HEK293 (cell line): ENCODE data around the gene MYBBP1A.

Experiments
- CTCF ChIA-PET: fragments of 350-600 bp; formaldehyde crosslinking; extraction: SDS; loops from one replicate; lab custom pipeline; 2021; ENCODE audit warnings: antibody characterized with exemption; lab: Yijun Ruan, JAX
- POLR2A ChIA-PET: fragments of 300-600 bp; formaldehyde crosslinking; extraction: SDS; loops from one replicate; lab custom pipeline; 2020; ENCODE audit warnings: antibody characterized with exemption, inconsistent platforms; lab: Yijun Ruan, JAX
- H3K27ac ChIP-seq: fragments of 200-500 bp; sonication (Bioruptor generic); 2 replicates; pipeline ENCODE4 v1.5.1; 2014; ENCODE audit warnings: low read depth, low read length, control low read depth, inconsistent platforms; ENCODE audit errors: extremely low read depth
- H3K36me3 ChIP-seq, 2 experiments: fragments of 200-500 bp in 1 of 2; sonication (Bioruptor generic) in 1 of 2; 1 replicate in 1 of 2; 2 replicates in 1 of 2; pipeline ENCODE4 v1.5.1; 2014 to 2017; ENCODE audit warnings: inconsistent platforms in 2 of 2, low read length in 2 of 2; ENCODE audit not compliant: control insufficient read depth in 2 of 2, insufficient read depth in 1 of 2
- H3K4me1 ChIP-seq: fragments of 200-500 bp; sonication (Bioruptor generic); 2 replicates; pipeline ENCODE4 v1.5.1; 2014; ENCODE audit warnings: mild to moderate bottlenecking, low read length, inconsistent platforms; ENCODE audit not compliant: control insufficient read depth, insufficient read depth
- H3K4me3 ChIP-seq: 2 replicates; pipeline ENCODE4 v1.5.1; 2011; ENCODE audit warnings: low read depth, mild to moderate bottlenecking, control low read depth, low read length, moderate library complexity
- H3K9me3 ChIP-seq: fragments of 200-500 bp; sonication (Bioruptor generic); 2 replicates; pipeline ENCODE4 v1.5.1; 2014; ENCODE audit warnings: low read depth, low read length, inconsistent platforms; ENCODE audit not compliant: control insufficient read depth, insufficient read depth
- BCL11A ChIP-seq: fragments of 450-650 bp; formaldehyde crosslinking; IDR thresholded peaks from 2 replicates; pipeline ENCODE4 v1.5.1; 2016; ENCODE audit warnings: low read depth, missing biosample characterization, missing genetic modification characterization
- EGR2 ChIP-seq: fragments of 450-650 bp; formaldehyde crosslinking; IDR thresholded peaks from 2 replicates; pipeline ENCODE4 v1.5.1; 2016; ENCODE audit warnings: low read depth, missing biosample characterization, missing genetic modification characterization
- HOXA7 ChIP-seq: sonication (generic); formaldehyde crosslinking; IDR thresholded peaks from 2 replicates; pipeline ENCODE4 v1.8.1; 2022; ENCODE audit warnings: missing genetic modification reagents, borderline replicate concordance
- IKZF3 ChIP-seq: fragments of 450-650 bp; IDR thresholded peaks from 2 replicates; pipeline ENCODE4 v1.5.0; 2018; ENCODE audit warnings: missing biosample characterization, mild to moderate bottlenecking, missing genetic modification characterization, moderate library complexity
- KLF1 ChIP-seq: fragments of 450-650 bp; formaldehyde crosslinking; IDR thresholded peaks from 2 replicates; pipeline ENCODE4 v1.5.1; 2016; ENCODE audit warnings: missing biosample characterization, missing genetic modification characterization
- KLF17 ChIP-seq: fragments of 450-650 bp; formaldehyde crosslinking; IDR thresholded peaks from 2 replicates; pipeline ENCODE4 v1.5.1; 2016; ENCODE audit warnings: missing biosample characterization, missing genetic modification characterization
- KLF8 ChIP-seq: fragments of 450-650 bp; formaldehyde crosslinking; IDR thresholded peaks from 2 replicates; pipeline ENCODE4 v1.5.1; 2016; ENCODE audit warnings: missing biosample characterization, missing genetic modification characterization
- SP2 ChIP-seq: fragments of 450-650 bp; formaldehyde crosslinking; IDR thresholded peaks from 2 replicates; pipeline ENCODE4 v1.5.1; 2016; ENCODE audit warnings: missing biosample characterization, missing genetic modification characterization
- SP7 ChIP-seq: fragments of 450-650 bp; formaldehyde crosslinking; IDR thresholded peaks from 2 replicates; pipeline ENCODE4 v1.5.1; 2016; ENCODE audit warnings: missing biosample characterization, missing genetic modification characterization
- ZBTB48 ChIP-seq: fragments of 450-650 bp; formaldehyde crosslinking; IDR thresholded peaks from 2 replicates; pipeline ENCODE4 v1.5.1; 2016; ENCODE audit warnings: missing biosample characterization, missing genetic modification characterization
- ZBTB8A ChIP-seq: fragments of 450-650 bp; formaldehyde crosslinking; IDR thresholded peaks from 2 replicates; pipeline ENCODE4 v1.5.1; 2016; ENCODE audit warnings: missing biosample characterization, missing genetic modification characterization
- ZIC2 ChIP-seq: fragments of 450-650 bp; formaldehyde crosslinking; IDR thresholded peaks from 2 replicates; pipeline ENCODE4 v1.5.1; 2016; ENCODE audit warnings: missing biosample characterization, missing genetic modification characterization
- ZNF146 ChIP-seq: fragments of 450-650 bp; formaldehyde crosslinking; IDR thresholded peaks from 2 replicates; pipeline ENCODE4 v1.5.1; 2016; ENCODE audit warnings: missing biosample characterization, missing genetic modification characterization
- ZNF214 ChIP-seq: fragments of 450-650 bp; formaldehyde crosslinking; IDR thresholded peaks from 2 replicates; pipeline ENCODE4 v1.5.1; 2017; ENCODE audit warnings: missing biosample characterization, mild to moderate bottlenecking, missing genetic modification characterization, borderline replicate concordance
- ZNF221 ChIP-seq: fragments of 450-650 bp; formaldehyde crosslinking; IDR thresholded peaks from 2 replicates; pipeline ENCODE4 v1.5.1; 2017; ENCODE audit warnings: missing biosample characterization, missing genetic modification characterization, borderline replicate concordance
- ZNF223 ChIP-seq: fragments of 450-650 bp; formaldehyde crosslinking; IDR thresholded peaks from 2 replicates; pipeline ENCODE4 v1.5.1; 2016; ENCODE audit warnings: missing biosample characterization, missing genetic modification characterization
- ZNF26 ChIP-seq: fragments of 450-650 bp; formaldehyde crosslinking; IDR thresholded peaks from 2 replicates; pipeline ENCODE4 v1.5.1; 2016; ENCODE audit warnings: missing biosample characterization, missing genetic modification characterization
- ZNF514 ChIP-seq: fragments of 450-650 bp; formaldehyde crosslinking; IDR thresholded peaks from 2 replicates; pipeline ENCODE4 v1.5.1; 2016; ENCODE audit warnings: missing biosample characterization, missing genetic modification characterization
- ZNF623 ChIP-seq: fragments of 450-650 bp; formaldehyde crosslinking; IDR thresholded peaks from 2 replicates; pipeline ENCODE4 v1.5.1; 2016; ENCODE audit warnings: missing biosample characterization, missing genetic modification characterization
- ZNF624 ChIP-seq: fragments of 450-650 bp; formaldehyde crosslinking; IDR thresholded peaks from 2 replicates; pipeline ENCODE4 v1.5.1; 2017; ENCODE audit warnings: missing biosample characterization, missing genetic modification characterization
- ZNF626 ChIP-seq: fragments of 450-650 bp; sonication (Bioruptor Pico); formaldehyde crosslinking; IDR thresholded peaks from 2 replicates; pipeline ENCODE4 v1.5.1; 2018; ENCODE audit warnings: missing biosample characterization, missing genetic modification characterization, inconsistent platforms
- ZNF776 ChIP-seq: fragments of 450-650 bp; formaldehyde crosslinking; IDR thresholded peaks from 2 replicates; pipeline ENCODE4 v1.5.0; 2017; ENCODE audit warnings: missing biosample characterization, missing genetic modification characterization, borderline replicate concordance
- ZNF792 ChIP-seq: fragments of 450-650 bp; formaldehyde crosslinking; IDR thresholded peaks from 2 replicates; pipeline ENCODE4 v1.5.1; 2016; ENCODE audit warnings: missing biosample characterization, missing genetic modification characterization
- ZNF843 ChIP-seq: fragments of 450-650 bp; formaldehyde crosslinking; IDR thresholded peaks from 2 replicates; pipeline ENCODE4 v1.5.1; 2016; ENCODE audit warnings: missing biosample characterization, missing genetic modification characterization
- ZSCAN30 ChIP-seq: fragments of 450-650 bp; IDR thresholded peaks from 2 replicates; pipeline ENCODE4 v1.5.1; 2018; ENCODE audit warnings: missing biosample characterization, mild to moderate bottlenecking, missing genetic modification characterization, moderate library complexity
- ZSCAN4 ChIP-seq: fragments of 450-650 bp; formaldehyde crosslinking; IDR thresholded peaks from 2 replicates; pipeline ENCODE4 v1.5.1; 2017; ENCODE audit warnings: missing biosample characterization, missing genetic modification characterization

The MYBBP1A gene

GRCh38 chr17:4512156-4513112, 42.8 kb downstream of the MYBBP1A start:
- TF ChIP-seq KLF17 (tag by site-specific recombination) (no peak), ZNF221 (tag by site-specific recombination) (no peak), SP7 (no peak), ZIC2 (peak; percentile 45; the same call in 1 of the 2 replicates), ZNF26 (tag by site-specific recombination) (no peak), ZNF514 (no peak), ZSCAN4 (tag by site-specific recombination) (peak; percentile 47; the same call in 1 of the 2 replicates), BCL11A (no peak), ZNF792 (no peak), ZBTB8A (no peak), ZNF626 (tag by site-specific recombination) (no peak), IKZF3 (tag by site-specific recombination) (no peak), SP2 (tag by site-specific recombination) (no peak), ZNF146 (no peak), HOXA7 (no peak)
- TF ChIP-seq, all 188 proteins: peak for 2
- Histone ChIP-seq H3K4me3 (no peak overlapping the region), H3K27ac (no peak overlapping the region), H3K4me1 (no peaks in the 10 kb centered on the region), H3K9me3 (no peaks in the 10 kb centered on the region), H3K36me3 (no peaks in the 10 kb centered on the region)
- ChIA-PET POLR2A (no interaction called here), CTCF (interaction anchor here (0.6 kb wide), 1 partner anchor 154 kb away, joined by 4 read pairs; no protein-coding TSS in a partner anchor)

DNA sequence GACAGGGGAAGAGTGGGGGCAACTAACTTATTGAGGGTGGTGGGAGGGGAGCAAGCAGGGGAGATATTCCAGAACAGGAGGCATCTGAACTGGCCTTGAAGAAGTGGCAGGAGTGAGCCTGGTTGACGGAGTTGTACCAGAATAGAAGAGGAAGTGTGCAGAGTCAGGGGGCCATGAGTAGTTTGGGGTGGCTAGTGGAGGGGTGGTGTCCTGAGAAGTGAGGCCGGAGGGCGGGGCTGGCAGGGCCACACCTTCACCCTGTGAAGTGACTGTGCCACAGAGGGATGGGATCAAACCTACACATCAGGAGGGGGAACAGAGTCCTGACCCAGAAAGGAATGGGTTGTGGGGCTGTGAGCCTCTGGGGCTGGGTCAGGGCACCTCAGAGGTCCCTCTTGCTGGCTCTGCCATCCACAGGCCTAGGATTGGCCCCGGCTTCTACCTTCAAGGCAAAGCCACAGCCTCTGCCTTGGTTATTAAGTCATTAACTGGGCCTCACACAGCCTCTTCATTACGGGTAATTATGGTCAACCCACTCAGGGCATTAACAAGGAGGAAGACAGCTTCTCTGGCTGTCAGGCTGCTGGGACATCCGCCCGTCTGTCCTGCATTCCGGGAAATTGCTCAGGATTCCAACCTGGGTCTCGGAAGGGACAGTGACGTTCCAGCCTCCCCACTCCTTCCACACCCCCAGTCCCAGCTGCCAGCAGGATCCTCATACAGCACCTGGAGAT, 43.8 kb downstream of the MYBBP1A start:
- Histone ChIP-seq H3K36me3 (no peaks in the 10 kb centered on the region), H3K9me3 (no peaks in the 10 kb centered on the region), H3K4me3 (no peak overlapping the region), H3K27ac (no peak overlapping the region), H3K4me1 (peaks cover under 1% of the 10 kb centered on the region; the same call in 1 of the 2 replicates)
- POLR2A ChIA-PET, result no interaction called here
- TF ChIP-seq ZNF626 (tag by site-specific recombination) (no peak), ZNF776 (no peak), ZNF214 (tag by site-specific recombination) (no peak), ZNF843 (no peak), ZBTB48 (tag by site-specific recombination) (no peak), ZSCAN30 (tag by site-specific recombination) (no peak), EGR2 (tag by site-specific recombination) (peak; percentile 51), ZNF624 (no peak), KLF8 (tag by site-specific recombination) (no peak), ZNF223 (tag by site-specific recombination) (no peak), KLF1 (tag by site-specific recombination) (peak; percentile 48; the same call in 1 of the 2 replicates), ZNF623 (no peak)
- CTCF ChIA-PET, result no interaction called here
